ACHN (cell line): ENCODE data around the gene TMX3.

Experiments
- DNase-seq: peaks from one replicate; pipeline ENCODE4 v3.0.0-alpha.2; 2015
- in situ Hi-C: cut with HindIII; loops from 2 replicates; pipeline ENCODE4 v1.10.0; 2017; ENCODE audit warnings: low sequenced_read_pairs, low pct_ligation_motif_present, low pct_unique_long_range_greater_than_20kb

TMX3 gene

DNA sequence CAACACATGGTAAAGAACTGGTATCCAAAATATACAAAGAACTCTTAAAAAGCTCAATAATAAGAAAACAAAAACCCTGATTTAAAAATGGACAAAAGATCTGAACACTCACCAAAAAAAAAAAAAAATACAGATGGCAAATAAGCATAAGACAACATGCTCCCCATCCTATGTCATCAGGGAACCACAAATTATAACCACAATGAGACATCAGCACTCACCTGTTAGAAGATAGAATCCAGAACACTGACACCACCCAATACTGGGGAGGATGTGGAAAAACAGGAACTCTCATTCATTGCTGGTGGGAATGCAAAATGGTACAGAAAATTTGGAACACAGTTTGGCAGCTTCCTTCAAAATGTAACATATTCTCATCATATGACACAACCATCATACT lies 66.7 kb downstream of the TMX3 start:
- in situ Hi-C loops = no loop called here
- DNase-seq = no peak

DNA sequence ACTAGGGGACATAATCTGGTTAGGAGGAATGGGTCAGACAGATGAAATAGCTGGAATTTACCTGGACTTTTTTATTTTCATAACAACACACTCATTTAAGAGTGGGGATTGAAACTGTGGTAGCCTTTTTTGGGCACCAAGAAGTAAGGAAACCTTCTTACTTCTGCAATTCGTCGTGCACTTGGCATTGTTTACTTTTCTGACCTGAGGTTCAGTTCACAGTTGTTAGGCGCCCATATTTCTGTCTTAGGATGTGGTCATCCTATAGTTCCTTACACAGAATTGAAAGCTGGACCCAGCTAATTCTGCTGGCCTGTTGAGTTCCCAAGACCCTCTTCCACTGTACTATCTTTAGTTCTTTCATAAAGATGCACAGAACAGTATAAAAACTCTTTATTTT lies 72.9 kb downstream of the TMX3 start:
- no peak for DNase-seq
- in situ Hi-C loops = no loop called here

DNA sequence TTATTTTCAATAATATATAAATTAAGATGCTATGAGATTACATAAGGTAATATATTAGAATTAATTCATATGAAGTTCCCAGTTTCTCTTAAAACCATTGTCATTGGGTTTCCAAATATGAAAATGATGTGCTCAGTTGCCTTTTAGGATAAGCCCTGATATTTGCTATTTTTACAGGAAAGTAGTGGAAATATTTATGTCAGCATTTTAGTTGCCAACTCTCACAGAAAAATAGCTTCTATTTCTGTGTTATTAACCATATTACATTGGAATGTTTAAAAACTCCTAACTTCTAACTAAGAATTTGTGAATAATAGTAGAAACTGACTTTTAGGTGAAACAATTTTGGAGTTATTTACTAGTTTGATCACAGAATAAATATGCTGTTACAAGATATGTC lies 74.0 kb downstream of the TMX3 start:
- no peak for DNase-seq
- in situ Hi-C loops = no loop called here

DNA sequence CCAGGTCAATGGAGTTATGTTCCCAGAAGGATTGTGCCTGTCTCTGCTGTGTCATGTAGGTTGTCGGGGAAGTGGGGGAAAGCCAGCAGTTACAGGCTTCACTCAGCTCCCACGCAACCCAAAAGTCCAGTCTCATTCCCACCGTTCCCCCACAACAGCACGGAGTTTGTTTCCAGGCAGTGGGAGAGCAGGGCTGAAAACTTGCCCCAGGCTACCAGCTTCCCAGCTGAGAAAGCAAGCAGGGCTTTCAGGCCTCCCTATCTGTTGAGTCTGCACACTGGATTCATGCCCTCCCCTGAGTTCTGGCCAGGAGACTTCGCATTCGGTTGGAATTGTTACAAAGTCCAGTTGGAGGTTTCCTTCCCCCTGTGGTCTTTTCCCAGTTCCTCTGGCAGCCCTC lies 76.3 kb downstream of the TMX3 start:
- in situ Hi-C loops = no loop called here
- DNase-seq = no peak

DNA sequence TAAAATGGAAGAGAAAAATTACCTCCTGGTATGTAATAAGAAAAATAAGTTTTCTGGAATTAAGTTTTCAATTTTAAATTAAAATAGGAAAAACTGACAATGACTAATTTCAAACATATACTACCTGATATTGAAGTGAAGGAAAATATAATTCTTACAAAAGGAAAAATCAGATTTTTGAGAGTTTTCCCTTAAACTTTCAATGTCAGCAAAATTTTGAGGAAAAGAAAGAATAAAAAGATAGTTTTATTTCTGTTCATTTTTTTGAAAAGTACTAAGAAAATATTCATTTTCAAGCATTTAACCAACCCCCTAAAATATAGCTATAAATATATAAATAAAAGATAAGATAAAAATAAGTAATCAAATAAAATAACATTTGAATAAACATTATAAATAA lies 87.1 kb downstream of the TMX3 start:
- DNase-seq = no peak
- in situ Hi-C loops = no loop called here
